ENCODE measurements around the gene FAM53B. TPM values are rescaled to one million over a fixed set of nuclear protein-coding genes. Genes with fewer than 3 reads are reported as not detected.

FAM53B gene
- total RNA-seq, 1 experiment from 2014 or later = 31.5 TPM

DNA sequence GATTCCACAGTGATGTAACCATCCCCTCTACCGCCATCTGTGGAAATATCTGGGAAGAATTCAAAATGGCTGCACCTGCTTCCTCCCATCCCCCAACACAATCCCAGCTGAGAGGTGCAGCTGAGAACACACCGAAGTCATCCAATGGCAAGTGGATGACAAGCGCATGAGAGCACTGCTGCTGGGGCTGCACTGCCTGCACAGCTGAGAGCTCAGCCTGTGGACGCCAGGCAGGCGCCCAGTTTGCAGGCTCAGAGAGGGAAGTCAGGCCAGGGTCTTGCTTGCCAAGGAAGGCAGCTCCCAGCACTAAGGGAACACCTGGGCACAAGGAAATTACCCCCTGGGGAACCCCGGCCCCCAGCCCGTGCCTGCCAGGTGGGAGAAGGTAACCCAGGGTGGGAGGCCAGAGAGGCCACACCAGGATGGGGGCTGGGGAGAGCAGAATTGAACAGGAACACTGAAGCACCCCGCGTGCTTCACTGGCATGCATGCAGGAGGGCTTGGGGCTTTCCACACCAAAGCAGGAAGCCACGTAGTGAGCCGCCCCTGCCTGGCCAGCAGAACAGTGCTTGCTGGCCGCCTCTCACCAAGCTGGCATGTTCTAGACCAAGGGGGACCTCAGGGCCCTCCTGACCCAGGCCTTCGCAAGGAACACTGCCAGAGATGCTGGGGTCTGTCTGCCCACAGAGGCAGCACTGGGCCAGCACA lies 46.2 kb downstream of the FAM53B start:
- peak; percentile 56 for DNase-seq (ENCODE audit: low read depth)

DNA sequence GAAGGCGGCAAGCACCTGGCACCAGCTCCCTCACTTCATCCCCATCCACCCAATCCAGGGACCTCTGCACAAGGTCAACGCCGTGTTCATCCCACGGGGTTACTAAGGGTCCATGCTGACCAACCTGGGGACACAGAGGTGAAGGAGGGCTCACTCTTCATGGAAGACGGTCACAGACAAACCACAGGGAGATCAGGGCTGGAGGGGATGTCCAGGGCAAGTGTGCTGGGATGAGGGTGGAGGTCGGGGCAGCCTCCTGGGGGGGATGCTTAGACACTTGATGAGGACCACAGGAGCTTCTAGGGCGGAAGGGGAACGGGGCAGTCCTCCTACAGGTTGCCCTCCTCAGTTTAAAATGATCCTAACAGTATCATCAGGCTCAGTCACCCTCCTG lies 46.7 kb downstream of the FAM53B start:
- DNase-seq (ENCODE audit: low read depth) = no peak

DNA sequence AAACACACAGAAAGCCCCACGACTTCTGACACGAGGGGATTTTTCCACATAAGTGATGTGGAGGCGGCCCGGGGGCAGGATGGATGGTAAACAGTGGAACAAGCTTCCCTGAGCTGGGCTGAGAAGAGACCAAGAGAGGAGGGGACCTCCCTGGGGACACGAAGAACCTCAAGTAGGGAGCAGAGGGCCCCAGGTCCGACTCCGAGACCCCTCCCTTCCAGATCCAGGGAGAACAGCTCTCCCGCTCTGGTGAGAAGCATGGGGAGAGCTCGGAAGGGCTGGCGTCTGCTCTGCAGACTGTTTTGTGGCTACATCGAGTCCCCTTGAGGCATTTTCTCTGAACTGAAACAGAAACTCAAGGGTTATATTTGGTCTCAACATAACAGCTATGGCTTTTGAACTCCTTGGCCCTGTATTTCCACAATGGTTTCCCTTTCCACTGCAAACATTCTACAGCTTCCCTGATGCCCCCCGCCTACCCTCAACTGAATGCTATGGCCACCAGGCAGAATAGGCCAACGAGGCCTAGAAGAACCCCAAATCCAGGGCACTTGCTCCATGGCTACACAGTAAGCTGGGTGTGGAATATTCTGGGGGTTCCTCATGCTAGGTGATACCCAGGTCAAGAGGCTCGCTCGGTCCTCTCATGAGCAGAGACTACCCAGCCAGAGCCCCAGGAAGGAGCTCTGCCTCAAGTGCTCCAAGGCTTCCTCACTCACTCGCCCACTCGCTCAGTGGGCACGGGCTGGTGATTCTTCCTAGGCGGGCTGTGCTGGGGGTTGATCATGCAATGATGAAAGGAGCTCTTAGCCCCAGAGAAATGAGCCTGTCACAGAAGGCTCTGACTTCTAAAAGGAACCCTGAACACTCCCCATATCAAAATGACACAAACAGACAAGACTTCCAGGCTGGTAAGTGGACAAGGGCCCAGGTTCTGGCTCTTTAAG lies 47.5 kb downstream of the FAM53B start:
- DNase-seq (ENCODE audit: low read depth) = no peak

DNA sequence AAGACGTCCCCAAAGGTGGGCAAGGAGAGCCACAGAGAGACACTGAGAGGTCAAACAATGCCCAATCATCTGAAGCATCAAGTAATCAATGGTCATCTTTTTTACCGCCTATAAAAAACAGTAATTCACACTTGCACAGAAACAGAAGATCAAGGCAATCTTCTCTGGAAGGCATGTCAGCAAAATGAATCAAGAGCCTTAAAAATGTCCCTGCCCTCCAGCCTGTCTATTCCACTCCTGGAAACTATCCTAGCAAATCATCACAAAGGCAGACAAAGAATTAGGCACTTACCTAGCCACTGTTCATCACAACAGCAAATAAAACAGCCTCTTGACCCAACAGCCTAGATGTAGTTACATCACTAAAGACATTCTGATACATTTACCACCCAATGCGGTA lies 48.9 kb downstream of the FAM53B start:
- DNase-seq (ENCODE audit: low read depth) = no peak

DNA sequence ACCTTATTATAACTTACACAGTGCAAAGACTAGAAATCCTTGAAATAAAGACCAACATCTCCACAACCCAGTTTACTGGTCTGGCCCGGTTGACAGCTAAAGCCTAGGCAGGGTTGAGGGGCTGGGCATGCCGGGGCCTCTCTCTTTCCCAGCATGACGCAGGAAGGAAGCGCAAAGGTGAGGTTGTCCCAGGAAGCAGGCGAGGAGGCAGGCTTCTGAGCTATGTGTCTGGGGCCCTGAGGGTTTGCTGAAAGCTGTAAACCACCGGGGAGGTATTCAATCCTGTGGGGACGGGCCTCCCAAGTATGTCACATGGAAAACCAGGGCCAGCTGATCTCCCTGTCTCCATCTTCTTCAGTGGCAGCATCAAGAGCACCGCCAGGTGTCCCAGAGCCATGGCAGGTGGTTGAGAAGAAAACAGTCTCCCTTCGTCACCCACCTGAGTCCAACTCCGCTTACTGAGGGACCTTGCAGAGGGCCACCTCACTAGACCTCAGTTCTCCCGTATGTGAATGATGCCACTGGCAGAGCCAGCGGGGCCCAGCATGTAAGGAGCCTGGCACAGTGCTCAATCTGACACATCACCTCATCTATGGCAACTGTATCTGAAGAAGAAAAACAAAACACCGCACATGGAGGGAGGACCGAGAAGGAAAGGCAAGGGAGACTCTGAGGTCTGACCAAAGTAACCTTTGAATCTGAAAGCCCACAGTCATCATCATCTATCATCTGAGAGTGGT lies 49.5 kb downstream of the FAM53B start:
- DNase-seq (ENCODE audit: low read depth) = no peak

DNA sequence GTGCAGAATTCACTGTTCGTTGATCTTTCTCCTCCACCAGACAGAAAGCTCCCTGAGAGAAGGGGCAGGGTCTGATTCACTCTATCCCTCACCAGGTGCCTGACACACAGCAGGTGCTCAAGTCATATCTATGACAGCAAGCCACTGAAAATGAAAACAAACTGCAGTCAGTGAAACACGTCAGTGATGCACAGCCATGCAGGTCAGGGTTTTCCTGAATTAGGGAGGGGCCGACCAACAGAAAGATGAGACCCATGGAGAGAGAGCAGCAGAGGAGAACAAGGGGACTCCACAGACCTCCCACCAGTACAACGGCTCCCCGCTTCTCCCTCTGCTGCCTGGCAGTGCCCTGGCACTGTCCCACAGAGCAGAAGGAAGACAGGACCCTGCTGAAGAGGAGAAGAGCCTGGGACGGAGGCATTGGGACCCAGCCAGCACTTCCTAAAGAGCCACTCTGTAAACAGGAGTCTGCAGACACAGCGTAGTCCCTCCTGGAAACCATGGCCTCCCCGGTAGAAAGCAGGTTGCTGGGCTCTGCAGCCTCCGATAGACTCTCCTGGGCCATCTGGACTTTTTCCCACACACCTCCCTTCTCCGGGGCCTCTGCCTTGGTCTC lies 50.3 kb downstream of the FAM53B start:
- DNase-seq (ENCODE audit: low read depth) = no peak

DNA sequence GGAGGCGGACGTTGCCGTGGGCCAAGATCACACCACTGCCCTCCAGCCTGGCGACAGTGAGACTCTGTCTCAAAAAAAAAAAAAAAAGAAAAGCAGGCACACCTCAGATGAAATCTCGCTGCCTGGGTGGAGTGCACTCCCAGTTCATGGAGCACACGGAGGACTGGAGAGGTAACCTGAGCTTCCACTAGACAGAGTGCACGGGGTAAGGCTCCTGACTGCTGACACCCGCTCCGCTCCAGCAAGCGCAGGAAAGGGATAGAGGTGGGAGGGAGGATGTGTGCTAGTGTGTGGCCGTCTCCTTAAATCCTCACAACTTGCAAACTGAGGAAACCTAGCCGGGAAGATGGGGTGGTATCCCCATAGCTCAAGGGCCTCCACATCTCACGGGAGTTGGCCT lies 50.8 kb downstream of the FAM53B start:
- DNase-seq (ENCODE audit: low read depth) = no peak

DNA sequence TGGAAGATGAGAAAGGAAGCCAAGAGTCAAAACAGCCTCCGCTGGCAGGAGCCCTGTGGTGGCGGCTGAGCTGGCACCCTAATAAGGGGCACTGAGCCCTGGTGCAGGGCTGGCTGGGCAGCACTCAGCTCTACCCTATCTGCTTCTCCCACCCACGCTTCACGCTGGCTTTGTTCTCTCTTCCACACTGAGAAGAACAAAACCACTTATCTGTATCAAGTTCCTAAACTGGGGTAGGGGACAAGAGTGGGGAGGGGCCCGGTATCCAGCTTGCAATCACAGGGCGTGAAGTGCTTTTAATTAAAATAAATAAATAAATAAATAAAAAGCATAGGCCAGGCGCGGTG lies 52.1 kb downstream of the FAM53B start:
- DNase-seq (ENCODE audit: low read depth) = no peak

DNA sequence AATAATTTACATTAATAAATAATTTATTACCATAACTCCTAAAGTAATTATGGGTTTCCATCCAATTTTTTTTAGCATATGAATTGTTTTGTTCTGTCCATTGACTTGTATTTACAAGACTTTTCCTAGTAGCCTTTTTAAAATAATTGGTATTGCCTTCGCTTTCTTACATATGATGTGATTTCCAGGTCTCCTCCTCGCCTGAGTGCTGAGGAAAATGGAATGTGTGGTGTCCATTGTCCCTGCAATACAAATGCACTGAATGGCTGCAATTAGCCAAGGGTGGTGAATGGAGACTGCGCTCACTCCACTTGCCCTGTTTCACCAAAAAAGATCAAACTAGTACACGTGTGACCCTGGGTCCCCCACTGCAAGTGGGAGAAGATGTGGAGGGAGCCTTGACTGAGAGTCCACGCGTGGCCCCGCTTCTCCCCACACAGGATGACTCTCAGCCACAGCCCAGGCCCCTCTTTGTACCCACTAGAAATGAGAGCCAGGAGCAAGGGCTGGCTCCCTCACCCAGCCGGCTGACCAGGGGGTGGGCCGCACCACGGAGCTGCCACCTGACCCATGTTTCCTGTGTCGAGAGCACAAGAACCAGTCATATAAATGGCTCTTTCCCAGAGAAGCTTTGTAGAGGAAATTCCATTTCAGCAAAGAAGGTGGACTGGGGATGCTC lies 52.6 kb downstream of the FAM53B start:
- DNase-seq (ENCODE audit: low read depth) = no peak

DNA sequence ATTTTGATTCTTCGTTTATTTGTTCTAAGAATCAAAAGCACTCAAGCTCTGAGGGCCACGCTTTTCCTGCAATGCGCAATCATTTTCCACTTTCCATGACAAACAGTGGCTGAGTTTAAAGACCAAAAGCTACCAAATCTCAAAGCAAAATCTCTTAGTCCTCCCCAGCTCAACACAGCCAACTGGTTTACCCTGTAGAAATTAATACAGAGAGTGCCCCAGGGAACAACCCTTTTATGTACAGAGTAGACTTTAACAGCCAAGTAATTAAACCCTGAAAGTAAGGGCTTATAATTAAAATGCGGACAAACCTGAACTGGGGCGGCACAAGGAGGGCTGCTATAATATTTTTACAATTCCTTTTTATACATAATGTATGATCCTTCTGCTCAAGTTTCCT lies 53.2 kb downstream of the FAM53B start:
- no peak for DNase-seq (ENCODE audit: low read depth)

DNA sequence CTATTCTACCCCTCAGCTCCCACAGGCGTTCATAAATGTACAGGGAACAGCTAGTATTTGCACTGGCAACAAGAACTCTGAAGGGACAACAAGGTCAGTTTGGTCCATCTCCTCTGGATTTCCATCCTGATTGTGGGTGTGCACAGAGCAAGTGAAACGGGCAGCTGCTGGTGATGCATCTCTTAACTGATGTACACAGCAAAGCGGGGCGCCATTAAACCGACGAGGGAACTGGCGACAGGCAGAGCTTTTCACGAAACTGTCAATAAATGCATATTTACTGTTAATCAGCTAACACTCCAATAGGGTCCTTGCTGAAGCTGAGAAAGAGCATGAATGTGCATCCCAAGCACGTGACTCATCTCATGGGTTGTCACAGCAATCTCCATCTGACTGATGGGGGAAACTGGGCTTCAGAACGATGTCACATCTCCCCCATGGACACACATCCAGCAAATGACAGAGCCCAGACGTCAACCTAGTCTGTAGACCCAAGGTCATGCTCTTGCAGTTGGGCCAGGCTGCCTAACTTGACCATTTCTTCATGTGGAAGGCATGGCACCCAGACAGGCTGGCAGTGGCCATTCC lies 54.2 kb downstream of the FAM53B start:
- DNase-seq (ENCODE audit: low read depth) = no peak

DNA sequence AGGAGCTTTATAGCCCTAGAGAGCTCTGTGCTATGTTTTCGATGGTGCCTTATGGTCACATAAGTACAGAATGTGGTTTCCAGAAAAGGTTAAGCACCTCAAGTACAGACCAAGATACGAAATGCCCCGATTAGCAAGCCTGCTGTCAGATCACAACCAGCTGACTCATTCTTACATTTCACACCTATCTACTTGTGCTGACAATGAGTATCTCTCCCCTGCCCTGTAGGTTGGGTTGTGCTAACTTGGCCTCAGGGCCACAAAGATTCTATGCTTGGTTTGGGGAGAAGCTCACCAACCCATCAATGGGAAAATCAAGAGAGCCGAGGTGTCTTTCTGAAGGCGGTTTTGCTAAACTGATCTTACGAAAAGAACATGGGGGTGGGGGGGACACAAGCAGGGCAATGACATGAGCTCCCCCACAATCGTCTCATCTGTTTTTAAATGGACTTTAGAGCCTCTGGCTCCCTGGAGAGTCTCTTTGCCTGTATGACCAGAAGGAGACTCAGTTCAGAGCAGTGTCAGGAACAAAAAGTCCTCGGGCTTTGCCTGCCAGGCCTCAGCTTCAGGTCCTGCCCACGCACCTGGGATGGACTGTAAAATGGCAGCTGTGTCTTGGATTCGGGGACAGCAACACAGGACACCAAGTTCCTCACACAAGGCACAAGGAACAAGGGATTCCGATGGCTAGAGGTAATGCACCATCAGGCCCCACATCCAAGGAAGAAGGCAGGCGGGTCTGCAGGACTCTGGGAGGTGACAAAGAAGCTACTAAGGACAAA lies 55.1 kb downstream of the FAM53B start:
- DNase-seq (ENCODE audit: low read depth) = no peak

DNA sequence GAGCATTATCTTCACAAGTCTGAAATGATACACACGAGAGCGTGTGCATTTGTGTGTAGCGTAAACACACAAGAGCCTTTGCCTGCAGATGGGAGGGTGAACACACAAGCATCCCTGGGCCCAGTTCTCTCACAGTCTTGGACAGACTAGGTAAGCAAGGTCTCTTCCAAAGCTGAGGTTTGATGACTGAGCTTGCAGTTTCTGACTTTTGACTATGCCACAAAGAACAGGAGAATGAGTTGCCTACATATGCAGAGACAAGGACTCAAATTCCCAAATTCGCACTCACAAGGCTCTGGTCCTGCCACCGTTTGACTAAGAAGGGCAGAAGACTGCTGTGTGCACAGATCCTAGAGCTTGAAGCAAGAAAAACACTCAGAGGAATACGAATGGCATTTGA lies 55.8 kb downstream of the FAM53B start:
- no peak for DNase-seq (ENCODE audit: low read depth)

DNA sequence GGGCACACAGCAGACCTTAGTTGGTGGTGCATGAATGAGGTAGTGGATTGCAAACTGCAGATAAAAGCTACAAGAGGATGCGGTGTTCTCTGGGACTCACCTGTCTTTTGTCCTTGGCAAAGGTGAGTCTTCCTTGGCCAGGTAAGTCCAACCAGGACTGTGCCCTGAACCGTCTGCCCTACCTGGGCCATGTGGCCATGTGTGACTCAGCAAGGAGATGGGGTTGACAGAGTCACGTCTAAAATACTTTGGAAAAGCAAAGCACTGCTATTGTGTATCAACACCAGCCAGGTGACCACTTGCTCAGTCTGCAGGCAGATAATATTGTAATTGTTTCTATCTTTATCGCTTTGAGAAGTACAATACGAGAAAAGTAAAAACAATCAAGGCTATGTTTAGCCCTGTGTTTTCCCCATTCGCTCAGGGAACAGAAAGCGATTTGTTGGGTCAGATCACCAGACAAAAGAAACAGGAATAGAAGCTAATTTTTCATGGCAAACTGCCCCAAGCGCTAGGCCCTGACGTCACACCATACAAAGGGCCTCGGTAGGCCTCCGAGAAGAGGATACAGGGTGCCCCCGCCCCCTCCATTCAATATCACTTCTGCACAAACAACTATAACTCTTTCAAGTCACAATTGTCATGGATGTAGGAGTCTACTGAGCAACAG lies 57.3 kb downstream of the FAM53B start:
- DNase-seq (ENCODE audit: low read depth) = no peak

DNA sequence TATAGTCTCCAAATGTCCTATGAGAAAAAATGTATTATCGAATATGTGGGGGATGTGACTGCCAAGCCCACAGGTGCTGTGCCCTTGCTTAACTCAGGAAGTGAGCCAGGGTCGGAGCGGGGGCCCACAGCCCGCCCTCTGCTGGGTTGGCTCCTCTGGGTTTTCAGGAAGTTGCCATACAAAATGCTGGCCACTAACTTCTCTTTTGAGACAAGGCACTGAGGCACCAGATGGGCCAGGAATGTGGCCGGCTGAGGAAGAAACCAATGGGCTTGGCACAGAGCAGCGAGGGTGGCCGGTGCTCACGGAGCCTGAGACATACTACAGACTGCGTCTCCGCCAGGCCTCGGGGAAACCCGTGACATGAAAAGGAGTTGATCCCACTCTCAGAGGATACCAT lies 58.9 kb downstream of the FAM53B start:
- no peak for DNase-seq (ENCODE audit: low read depth)

DNA sequence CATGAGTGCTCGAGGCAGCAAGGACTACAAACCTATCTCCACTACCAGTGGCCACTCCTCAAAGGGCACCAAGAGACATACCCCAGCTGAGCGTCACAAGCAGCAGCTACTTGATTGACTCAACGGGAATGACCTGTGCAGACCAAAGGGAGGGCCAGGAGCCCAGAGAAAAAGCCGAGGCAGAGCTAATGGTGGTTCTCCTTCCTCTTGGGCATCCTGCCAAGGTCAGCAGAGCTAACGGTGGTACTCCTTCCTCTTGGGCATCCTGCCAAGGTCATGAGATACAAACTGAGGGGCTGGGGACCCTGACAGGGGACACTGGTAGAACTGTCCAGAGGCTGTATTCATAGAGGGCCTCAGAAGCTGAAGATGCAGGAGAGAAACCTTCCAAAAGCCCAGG lies 60.4 kb downstream of the FAM53B start:
- no peak for DNase-seq (ENCODE audit: low read depth)

DNA sequence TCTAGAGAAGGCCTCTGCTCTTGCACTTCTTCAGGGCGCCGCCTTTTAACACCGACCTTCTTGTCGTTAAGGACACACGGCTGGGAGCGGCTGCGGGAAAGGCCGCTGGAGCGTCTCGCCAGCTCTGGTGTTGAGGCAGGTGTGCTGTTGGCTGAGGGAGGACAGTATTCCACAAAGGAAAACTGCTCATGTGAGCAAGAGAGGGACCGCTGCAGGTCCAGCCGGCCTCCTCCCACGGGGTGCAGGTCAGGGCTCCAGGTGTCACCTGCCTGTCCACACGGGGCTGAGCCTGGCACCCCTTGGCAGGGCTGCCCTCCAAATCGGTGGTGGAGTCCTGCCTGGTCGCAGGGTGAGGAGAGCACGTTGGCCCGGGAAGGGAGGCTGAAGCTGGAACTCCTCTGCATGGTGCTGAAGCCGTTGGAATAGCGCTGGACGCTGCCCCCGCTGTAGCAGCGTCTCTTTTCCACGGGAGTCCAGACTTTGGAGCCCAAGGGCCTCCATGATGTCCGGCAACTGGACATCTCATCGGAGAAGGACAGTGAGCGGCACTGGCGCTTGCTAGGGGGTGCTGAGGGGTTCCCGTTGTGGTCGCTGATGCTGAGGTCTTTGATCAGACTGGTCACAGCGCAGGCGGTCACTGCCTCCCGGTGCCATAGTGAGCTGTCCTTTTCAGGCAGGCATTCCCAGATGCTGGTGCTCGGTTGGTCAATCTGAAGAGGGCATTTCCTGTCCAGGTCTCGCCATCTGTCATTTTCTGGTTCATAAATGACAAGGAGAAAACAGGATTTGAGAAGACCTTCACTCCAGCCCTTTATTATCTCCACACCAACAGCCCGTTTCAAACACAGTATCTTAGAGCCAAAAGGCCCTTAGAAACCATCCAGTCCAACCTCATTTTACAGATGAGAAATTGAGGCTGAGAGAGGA lies 62.3 kb downstream of the FAM53B start:
- DNase-seq (ENCODE audit: low read depth) = no peak

DNA sequence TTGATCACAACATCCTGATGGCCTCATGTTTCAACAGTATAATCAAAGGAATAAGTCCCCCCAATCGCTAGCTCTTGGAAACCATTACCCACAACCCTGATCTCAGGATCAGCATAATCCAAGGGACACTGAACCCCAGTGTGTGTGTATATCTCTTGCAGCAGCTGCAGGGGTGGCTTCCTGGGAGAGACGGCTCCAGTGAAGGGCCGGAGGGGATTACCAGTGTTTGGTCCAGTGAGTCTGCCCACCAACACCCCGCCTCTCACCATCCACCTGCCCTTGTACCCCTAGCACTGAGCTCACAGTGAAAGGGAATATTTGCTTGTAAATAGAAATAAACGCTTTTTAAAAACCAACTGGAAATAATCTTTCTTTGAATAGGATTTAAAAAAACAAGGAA lies 63.1 kb downstream of the FAM53B start:
- no peak for DNase-seq (ENCODE audit: low read depth)
